Pancreas (tissue), 10 donors: Measurements from ENCODE around the gene MICAL3. TPM values are rescaled to one million over a fixed set of nuclear protein-coding genes. Genes with fewer than 3 reads are reported as not detected.

Experiments
- ATAC-seq, 4 donors: fragments of 200-7000 bp; cut with Tn5 transposase; one replicate each; pipeline versions ENCODE4 v1.8.0 to v1.9.1; 2020; ENCODE audit warnings: mild to moderate bottlenecking in 4 of 4, moderate library complexity in 4 of 4
- DNase-seq, 6 donors: peaks; one replicate each; pipeline ENCODE4 v3.0.0-alpha.2; 2020
- FAIRE-seq: peaks from 2 replicates; lab custom pipeline; 2012; peaks lifted over from hg19 to GRCh38; lab: Jason Lieb, UNC
- H3K27ac ChIP-seq, 4 donors: fragments of 200-600 bp; sonication (generic); 1 replicate in 3 of 4; 2 replicates in 1 of 4; pipeline versions ENCODE4 v1.5.0 to v1.8.0; 2020
- H3K27me3 ChIP-seq, 4 donors: fragments of 200-600 bp; one replicate each; pipeline ENCODE4 v1.8.0; 2021
- H3K36me3 ChIP-seq, 3 donors: fragments of 200-600 bp; sonication (generic) in 1 of 3; one replicate each; pipeline versions ENCODE4 v1.5.0 to v1.8.0; 2020 to 2021
- H3K4me1 ChIP-seq, 3 donors: fragments of 200-600 bp; one replicate each; pipeline ENCODE4 v1.8.0; 2021
- H3K4me3 ChIP-seq, 4 donors: fragments of 200-600 bp; sonication (generic) in 2 of 4; one replicate each; pipeline versions ENCODE4 v1.5.0 to v1.8.0; 2020 to 2021
- H3K9me3 ChIP-seq, 4 donors: fragments of 200-600 bp; one replicate each; pipeline ENCODE4 v1.8.0; 2021
- whole genome bisulfite sequencing, 2 donors: extraction: QIAGEN DNeasy Blood & Tissue Kit; methylation state at CpG; one replicate each; pipeline ENCODE4 v1.1.7; 2013; 5-methylcytosine and 5-hydroxymethylcytosine counted together
- intact Hi-C, 3 donors: fragments of 100-400 bp; cut with DNase I; formaldehyde crosslinking; loops; one replicate each; pipeline versions ENCODE4 v1.11.1 to v1.14.2; 2022
- polyA plus RNA-seq, 2 donors: library from polyadenylated mRNA; stranded (reverse); fragments of 200-250 nt; gene quantifications; one replicate each; pipeline ENCODE4 v1.2.3, GENCODE V29; 2013
- total RNA-seq, 6 donors: library from RNA; stranded (reverse); fragmentation: NEBNext Ultra II Directional in 4 of 6; extraction: Animal tissue kit (Norgen Biotek cat#: 25700) in 4 of 6; gene quantifications; one replicate each; pipeline versions ENCODE4 v1.2.1 to v1.2.4, GENCODE V29; 2021 to 2023
- TF ChIP-seq, protein P1 (sequence below), 4 donors: fragments of 200-600 bp; sonication (generic) in 3 of 4; IDR thresholded peaks; one replicate each; pipeline versions ENCODE4 v1.5.0 to v1.8.0; 2021; ENCODE audit warnings: antibody characterized with exemption in 4 of 4
- donor health status: healthy with polysubstance abuse.
- donor health status: DM: no; HTN: no; CAD: no; lungs with moderate emphysema.
- donor health status: DM: no; HTN: no; CAD: no.
- donor health status: control.
- donor health status: control.
- donor health status: Bipolar disorder and iron deficiency.
- donor health status: DM: yes; HTN: yes; CAD: no.
- donor health status: DM: no; HTN: no; CAD: no.
- donor health status: DM: no; HTN: no; CAD: no.
- donor health status: DM: yes; HTN: yes; CAD: no.

Gene MICAL3
- total and polyA plus RNA-seq, 8 donors = 5.9 to 56.8 (median 25.5) TPM

DNA sequence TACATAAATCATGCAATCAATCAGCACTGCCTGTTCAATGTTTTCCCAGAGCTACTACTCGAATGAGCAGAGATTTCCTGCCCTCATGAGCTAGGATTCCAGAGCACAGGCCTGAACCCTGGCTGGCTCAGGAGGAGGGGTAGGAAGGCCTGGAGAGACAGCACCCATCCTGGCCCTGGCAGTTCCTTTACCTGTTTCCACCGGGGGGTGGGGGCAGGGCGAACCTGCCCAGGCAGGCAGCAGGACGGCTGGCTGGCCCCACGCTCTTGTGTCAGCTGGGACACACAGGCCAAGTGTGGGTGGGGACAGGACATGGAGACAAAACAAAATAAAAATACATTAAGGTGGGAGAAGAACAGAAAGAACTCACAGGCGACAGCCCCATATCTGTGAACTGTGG, 140.3 kb downstream of the MICAL3 start:
- 52 to 57% methylated on average over 6 of the region's 6 CpGs for WGBS, 2 donors
- Histone ChIP-seq H3K36me3 (peaks cover 0 to 25% (median 0%) of the 10 kb centered on the region in 3 donors), H3K4me1 (no peaks in the 10 kb centered on the region), H3K4me3 (no peak overlapping the region), H3K27ac (peak overlapping the region in 1 of 4 donors; percentile 23), H3K9me3 (no peaks in the 10 kb centered on the region), H3K27me3 (no peaks in the 10 kb centered on the region)
- ATAC-seq (peak in 2 of 4 donors; percentile 24 to 62), DNase-seq (peak in 1 of 6 donors; percentile 54), FAIRE-seq (no peak)
- intact Hi-C loops = no loop called here
- TF ChIP-seq, protein P1, sequence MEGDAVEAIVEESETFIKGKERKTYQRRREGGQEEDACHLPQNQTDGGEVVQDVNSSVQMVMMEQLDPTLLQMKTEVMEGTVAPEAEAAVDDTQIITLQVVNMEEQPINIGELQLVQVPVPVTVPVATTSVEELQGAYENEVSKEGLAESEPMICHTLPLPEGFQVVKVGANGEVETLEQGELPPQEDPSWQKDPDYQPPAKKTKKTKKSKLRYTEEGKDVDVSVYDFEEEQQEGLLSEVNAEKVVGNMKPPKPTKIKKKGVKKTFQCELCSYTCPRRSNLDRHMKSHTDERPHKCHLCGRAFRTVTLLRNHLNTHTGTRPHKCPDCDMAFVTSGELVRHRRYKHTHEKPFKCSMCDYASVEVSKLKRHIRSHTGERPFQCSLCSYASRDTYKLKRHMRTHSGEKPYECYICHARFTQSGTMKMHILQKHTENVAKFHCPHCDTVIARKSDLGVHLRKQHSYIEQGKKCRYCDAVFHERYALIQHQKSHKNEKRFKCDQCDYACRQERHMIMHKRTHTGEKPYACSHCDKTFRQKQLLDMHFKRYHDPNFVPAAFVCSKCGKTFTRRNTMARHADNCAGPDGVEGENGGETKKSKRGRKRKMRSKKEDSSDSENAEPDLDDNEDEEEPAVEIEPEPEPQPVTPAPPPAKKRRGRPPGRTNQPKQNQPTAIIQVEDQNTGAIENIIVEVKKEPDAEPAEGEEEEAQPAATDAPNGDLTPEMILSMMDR (IDR thresholded peaks at IDR 0.05) = no peak

DNA sequence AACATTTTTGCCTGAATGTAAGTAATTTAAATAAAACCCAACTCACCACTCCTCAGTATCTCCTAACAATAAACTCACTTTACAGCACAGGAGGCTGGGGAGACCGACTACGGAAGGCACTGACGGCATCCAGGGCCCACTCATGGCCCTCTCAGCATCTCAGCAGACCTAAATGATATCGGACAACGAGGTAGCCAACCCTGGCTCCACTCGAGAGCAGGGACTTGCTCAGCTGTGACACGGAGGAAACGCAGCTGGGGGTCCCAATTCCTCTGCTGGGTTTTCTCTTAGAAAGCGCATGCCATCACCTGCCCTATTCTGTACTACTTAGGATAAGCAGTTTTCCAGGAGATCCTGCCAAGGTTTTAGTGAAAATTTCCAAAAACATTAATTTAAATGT, 141.0 kb downstream of the MICAL3 start:
- intact Hi-C loops = no loop called here
- 92 to 97% methylated on average over 9 of the region's 9 CpGs for WGBS, 2 donors

DNA sequence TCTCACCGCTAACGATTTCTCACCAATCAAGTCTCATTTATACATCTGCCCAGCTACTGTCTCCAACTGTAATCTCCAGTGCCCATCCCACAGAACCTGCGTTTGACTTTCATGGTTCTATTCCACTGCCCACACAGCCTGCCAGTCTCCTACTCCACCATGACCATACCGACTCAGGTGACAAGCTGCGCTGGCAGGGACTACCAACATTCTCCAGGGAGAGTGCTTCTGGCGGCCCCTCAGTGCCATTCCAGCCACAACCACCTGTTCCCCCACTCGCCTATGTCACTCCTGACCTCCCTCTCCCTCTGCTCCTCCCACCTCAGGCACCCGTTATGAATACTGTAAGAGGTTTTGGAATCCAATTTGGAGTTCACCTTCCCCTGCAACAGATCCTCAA, 141.6 kb downstream of the MICAL3 start:
- H3K9me3 ChIP-seq = no peaks in the 10 kb centered on the region
- no peak for ATAC-seq
- DNase-seq = no peak
- no peak overlapping the region for H3K27ac ChIP-seq
- intact Hi-C loops = no loop called here
- WGBS, 2 donors = 93 to 98% methylated on average over 8 of the region's 8 CpGs
- H3K4me1 ChIP-seq = no peaks in the 10 kb centered on the region
- H3K4me3 ChIP-seq = no peak overlapping the region
- TF ChIP-seq, protein P1 (IDR thresholded peaks at IDR 0.05) = no peak
- no peaks in the 10 kb centered on the region for H3K27me3 ChIP-seq
- peaks cover 0 to 16% (median 0%) of the 10 kb centered on the region in 3 donors for H3K36me3 ChIP-seq
- FAIRE-seq = no peak

More for the DNA sequence above, 141.0 kb downstream of the MICAL3 start:
- Histone ChIP-seq H3K4me3 (no peak overlapping the region), H3K36me3 (peaks cover 0 to 18% (median 0%) of the 10 kb centered on the region in 3 donors), H3K4me1 (no peaks in the 10 kb centered on the region), H3K27ac (no peak overlapping the region), H3K9me3 (no peaks in the 10 kb centered on the region), H3K27me3 (no peaks in the 10 kb centered on the region)
- no peak for ATAC-seq
- no peak for FAIRE-seq
- TF ChIP-seq, protein P1 (IDR thresholded peaks at IDR 0.05) = no peak
- DNase-seq = no peak

DNA sequence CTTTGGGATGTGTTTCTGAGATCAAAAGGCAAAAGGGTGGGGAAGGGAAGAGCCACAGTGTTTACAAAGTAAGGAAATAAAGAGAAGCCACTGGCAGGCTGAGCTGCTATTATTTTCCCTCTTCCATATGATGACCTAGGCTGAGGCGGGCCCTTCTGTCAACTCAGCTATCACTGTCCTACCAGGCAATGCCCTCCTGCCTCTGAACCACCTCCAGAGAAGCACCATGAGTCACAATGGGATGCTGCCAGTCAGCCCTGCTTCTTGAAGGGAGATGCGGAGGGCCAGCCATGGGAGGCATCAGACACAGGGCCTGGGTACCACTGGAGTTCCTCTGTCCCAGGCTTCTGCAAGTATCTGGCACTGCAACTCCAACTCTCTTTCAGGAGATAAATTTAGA, 142.2 kb downstream of the MICAL3 start:
- TF ChIP-seq, protein P1 (IDR thresholded peaks at IDR 0.05) = no peak
- Histone ChIP-seq H3K27ac (no peak overlapping the region), H3K4me1 (no peaks in the 10 kb centered on the region), H3K36me3 (peaks cover 0 to 16% (median 0%) of the 10 kb centered on the region in 3 donors), H3K9me3 (no peaks in the 10 kb centered on the region), H3K27me3 (no peaks in the 10 kb centered on the region), H3K4me3 (no peak overlapping the region)
- DNase-seq (no peak), ATAC-seq (no peak), FAIRE-seq (no peak)
- intact Hi-C loops = no loop called here
- 94 to 100% methylated on average over 2 of the region's 2 CpGs for WGBS, 2 donors

DNA sequence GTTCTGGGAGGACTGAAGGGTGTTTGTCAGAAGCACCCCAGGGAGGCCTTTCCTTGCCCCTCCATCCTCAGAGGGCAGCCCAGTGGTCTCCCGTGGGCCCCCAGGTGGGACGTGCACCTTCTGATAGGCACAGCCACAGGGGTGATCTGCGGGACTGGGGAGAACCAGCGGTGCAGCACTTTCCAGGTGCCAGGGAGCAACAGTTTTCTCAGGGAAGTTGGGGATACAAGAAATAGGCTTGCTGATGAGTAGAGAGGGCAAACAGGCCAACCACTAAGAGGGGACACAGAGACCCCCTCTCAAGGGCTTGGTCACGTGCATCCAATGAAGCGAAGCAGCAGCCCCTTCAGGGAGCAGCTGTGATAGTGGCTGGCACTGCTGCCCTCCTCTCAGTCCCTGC, 143.0 kb downstream of the MICAL3 start:
- no peak for FAIRE-seq
- ATAC-seq = no peak
- peaks cover 0 to 14% (median 0%) of the 10 kb centered on the region in 3 donors for H3K36me3 ChIP-seq
- intact Hi-C loops = no loop called here
- 85 to 87% methylated on average over 6 of the region's 6 CpGs for WGBS, 2 donors
- no peaks in the 10 kb centered on the region for H3K4me1 ChIP-seq
- no peak for DNase-seq
- H3K27ac ChIP-seq = no peak overlapping the region
- no peak overlapping the region for H3K4me3 ChIP-seq
- no peaks in the 10 kb centered on the region for H3K9me3 ChIP-seq
- H3K27me3 ChIP-seq = no peaks in the 10 kb centered on the region
- TF ChIP-seq, protein P1 (IDR thresholded peaks at IDR 0.05) = no peak
